T-helper 2 cell treated with Interferon-gamma antibody and Interleukin-4, amounts not matched to agents 5 μg/mL and 100 μg/mL, for 36 hours (primary cell): ENCODE data around the gene AIFM3.
"Not testable (repeated sequence)": the region's sequence is repeated elsewhere in the genome, so short reads cannot be mapped to it uniquely, and the experiment has no call there.

Experiments used
- DNase-seq: peaks from one replicate; pipeline ENCODE4 v3.0.0; 2021; ENCODE audit warnings: low spot score
- H3K27ac Mint-ChIP-seq: one replicate; pipeline ENCODE4 v1.8.0; 2021; ENCODE audit warnings: mild to moderate bottlenecking, mixed read lengths
- H3K27me3 Mint-ChIP-seq: one replicate; pipeline ENCODE4 v1.8.0; 2021; ENCODE audit warnings: low read depth, mixed read lengths
- H3K36me3 Mint-ChIP-seq: one replicate; pipeline ENCODE4 v1.8.0; 2021; ENCODE audit warnings: low read depth, mixed read lengths
- H3K4me1 Mint-ChIP-seq: one replicate; pipeline ENCODE4 v1.8.0; 2021; ENCODE audit warnings: low read depth, mixed read lengths
- H3K4me3 Mint-ChIP-seq: one replicate; pipeline ENCODE4 v1.8.0; 2022; ENCODE audit warnings: mild to moderate bottlenecking, moderate library complexity, mixed read lengths
- H3K9me3 Mint-ChIP-seq: one replicate; pipeline ENCODE4 v1.8.0; 2021; ENCODE audit warnings: mixed read lengths

Gene AIFM3

DNA sequence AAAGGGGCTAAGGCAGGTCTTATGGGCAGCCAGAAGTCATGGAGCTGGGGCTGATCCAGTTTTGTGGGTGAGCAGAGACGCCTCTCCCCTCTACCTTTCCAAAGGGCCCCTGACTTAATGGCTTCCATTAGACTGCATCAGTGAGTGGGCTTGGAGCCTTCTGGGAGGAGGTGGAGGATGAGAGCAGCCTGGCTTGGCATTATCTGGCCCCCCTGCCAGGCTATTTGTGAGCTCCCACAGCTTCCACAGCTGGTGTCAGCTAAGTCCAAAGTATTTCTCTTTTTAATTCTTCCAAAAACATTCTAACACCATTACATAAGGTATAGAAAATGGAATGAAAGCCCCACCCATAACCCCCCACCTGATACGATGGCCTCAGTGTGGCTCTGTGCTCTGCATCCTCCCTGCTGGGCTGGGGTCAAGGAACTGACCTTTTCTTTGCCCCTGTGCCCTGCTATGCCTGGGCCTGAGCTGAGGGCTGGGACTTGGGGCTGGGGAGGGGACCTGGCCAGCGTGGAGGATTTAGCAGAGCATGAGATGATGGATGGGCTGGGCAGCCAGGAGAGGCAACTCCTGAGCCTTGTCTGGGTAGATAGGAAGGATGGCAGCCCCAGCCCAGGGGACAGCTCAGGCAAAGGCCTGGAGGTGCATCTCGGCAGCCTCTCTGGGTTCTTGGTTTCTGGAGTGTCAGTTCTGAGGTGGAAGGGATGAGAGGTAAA lies 4.0 kb downstream of the AIFM3 start:
- peaks cover under 1% of the 10 kb centered on the region for H3K4me1 Mint-ChIP-seq
- no peaks in the 10 kb centered on the region for H3K9me3 Mint-ChIP-seq
- no peak overlapping the region for H3K4me3 Mint-ChIP-seq
- no peak overlapping the region for H3K27ac Mint-ChIP-seq
- peaks cover under 1% of the 10 kb centered on the region for H3K27me3 Mint-ChIP-seq
- H3K36me3 Mint-ChIP-seq, result no peaks in the 10 kb centered on the region
- DNase-seq, result no peak

DNA sequence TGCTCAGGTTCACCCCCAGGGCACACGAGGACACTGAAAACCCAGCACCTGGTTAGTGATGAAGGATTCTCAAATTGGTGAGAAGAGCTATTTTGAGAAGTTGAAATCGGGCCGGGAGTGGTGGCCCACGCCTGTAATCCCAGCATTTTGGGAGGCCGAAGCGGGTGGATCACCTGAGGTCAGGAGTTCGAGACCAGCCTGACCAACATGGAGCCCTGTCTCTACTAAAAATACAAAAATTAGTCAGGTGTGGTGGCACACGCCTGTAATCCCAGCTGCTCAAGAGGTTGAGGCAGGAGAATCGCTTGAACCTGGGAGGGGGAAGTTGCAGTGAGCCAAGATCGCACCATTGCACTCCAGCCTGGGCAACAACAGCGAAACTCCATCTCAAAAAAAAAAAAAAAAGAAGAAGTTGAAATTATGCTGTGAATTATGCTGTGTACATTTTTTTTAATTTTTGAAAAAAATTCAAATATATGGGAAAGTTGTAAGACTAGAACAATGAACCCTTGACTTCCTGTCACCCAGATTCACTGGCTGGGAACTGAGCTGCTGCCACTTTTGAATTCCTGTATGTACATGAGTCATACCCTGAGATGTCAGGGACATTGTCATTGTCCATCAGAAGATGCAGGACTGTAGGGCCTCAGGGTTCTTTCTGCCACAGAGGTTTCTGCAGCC lies 5.1 kb downstream of the AIFM3 start:
- H3K36me3 Mint-ChIP-seq, H3K27ac Mint-ChIP-seq, H3K9me3 Mint-ChIP-seq, H3K27me3 Mint-ChIP-seq, H3K4me1 Mint-ChIP-seq, DNase-seq, H3K4me3 Mint-ChIP-seq: not testable (repeated sequence)

DNA sequence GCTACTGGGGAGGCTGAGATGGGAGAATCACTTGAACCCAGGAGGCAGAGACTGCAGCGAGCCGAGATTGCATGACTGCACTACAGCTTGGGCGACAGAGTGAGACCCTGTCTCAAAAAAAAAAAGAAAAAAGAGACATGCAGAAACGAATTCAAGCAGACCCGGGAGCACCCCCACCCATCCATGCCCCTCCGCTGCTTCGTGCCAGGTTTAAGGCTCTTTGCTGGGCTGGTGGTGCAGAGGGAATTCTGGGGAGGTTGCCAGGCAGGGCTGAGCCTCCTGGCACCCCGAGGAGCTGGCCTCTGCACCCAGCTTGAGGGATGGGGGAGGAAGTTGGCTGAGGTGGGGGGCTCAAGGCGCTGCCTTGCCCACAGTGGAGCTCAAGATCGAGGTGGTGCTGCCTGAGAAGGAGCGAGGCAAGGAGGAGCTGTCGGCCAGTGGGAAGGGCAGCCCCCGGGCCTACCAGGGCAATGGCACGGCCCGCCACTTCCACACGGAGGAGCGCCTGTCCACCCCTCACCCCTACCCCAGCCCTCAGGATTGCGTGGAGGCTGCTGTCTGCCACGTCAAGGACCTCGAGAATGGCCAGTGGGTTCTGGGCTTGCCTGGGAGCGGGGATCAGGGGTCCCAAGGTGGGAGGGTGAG lies 6.0 kb downstream of the AIFM3 start:
- Mint-ChIP-seq H3K27me3 (no peaks in the 10 kb centered on the region), H3K4me1 (no peaks in the 10 kb centered on the region), H3K36me3 (no peaks in the 10 kb centered on the region), H3K27ac (no peak overlapping the region), H3K4me3 (no peak overlapping the region), H3K9me3 (no peaks in the 10 kb centered on the region)
- no peak for DNase-seq

DNA sequence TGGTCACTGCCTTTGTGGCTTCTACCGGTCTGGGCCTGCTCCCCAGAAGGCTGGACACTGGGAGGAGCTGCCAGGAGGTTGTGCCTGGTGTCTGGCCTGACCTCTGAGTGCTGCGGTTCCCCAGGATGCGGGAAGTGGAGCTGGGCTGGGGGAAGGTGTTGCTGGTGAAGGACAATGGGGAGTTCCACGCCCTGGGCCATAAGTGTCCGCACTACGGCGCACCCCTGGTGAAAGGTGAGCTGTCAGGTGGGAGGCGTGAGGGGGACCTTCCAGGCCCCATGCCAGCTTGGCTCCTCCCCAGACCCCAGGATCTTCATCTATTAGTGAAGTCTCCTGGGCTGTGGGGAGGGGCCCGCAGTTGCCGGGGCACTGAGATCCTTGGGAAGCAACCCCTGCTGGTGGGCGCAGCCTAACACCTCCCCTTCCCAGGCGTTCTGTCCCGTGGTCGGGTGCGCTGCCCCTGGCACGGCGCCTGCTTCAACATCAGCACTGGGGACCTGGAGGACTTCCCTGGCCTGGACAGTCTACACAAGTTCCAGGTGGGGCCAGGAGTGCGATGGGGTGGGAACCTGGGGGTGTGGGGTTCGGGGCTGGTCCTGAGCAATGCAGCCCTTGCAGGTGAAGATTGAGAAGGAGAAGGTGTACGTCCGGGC lies 6.7 kb downstream of the AIFM3 start:
- DNase-seq, result no peak
- H3K27ac Mint-ChIP-seq, result no peak overlapping the region
- no peaks in the 10 kb centered on the region for H3K36me3 Mint-ChIP-seq
- H3K4me1 Mint-ChIP-seq, result no peaks in the 10 kb centered on the region
- H3K9me3 Mint-ChIP-seq, result peaks cover 4% of the 10 kb centered on the region
- no peaks in the 10 kb centered on the region for H3K27me3 Mint-ChIP-seq
- H3K4me3 Mint-ChIP-seq, result no peak overlapping the region

DNA sequence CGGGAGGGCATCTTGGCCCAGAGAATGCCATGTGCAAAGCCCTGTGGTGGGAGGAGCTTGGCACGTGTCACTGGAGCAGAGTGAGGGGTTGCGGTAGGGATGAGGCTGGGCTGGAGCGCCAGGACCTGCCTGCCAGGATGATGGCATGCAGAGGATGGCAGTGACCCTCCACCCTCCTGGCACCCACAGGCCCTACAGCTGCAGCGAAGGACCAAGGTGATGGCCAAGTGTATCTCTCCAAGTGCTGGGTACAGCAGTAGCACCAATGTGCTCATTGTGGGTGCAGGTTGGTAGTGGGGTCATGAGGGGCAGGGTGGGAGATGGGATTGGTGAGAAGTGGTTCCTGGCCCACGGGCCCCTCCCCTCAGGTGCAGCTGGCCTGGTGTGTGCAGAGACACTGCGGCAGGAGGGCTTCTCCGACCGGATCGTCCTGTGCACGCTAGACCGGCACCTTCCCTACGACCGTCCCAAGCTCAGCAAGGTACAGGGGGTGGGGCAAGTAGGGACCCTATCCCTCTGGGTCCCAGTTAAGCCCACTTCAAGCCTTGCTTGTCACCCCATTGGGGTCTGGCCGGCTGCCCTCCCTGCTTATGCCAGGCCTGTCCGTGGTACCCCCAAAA lies 7.4 kb downstream of the AIFM3 start:
- no peak for DNase-seq
- H3K4me3 Mint-ChIP-seq, result no peak overlapping the region

DNA sequence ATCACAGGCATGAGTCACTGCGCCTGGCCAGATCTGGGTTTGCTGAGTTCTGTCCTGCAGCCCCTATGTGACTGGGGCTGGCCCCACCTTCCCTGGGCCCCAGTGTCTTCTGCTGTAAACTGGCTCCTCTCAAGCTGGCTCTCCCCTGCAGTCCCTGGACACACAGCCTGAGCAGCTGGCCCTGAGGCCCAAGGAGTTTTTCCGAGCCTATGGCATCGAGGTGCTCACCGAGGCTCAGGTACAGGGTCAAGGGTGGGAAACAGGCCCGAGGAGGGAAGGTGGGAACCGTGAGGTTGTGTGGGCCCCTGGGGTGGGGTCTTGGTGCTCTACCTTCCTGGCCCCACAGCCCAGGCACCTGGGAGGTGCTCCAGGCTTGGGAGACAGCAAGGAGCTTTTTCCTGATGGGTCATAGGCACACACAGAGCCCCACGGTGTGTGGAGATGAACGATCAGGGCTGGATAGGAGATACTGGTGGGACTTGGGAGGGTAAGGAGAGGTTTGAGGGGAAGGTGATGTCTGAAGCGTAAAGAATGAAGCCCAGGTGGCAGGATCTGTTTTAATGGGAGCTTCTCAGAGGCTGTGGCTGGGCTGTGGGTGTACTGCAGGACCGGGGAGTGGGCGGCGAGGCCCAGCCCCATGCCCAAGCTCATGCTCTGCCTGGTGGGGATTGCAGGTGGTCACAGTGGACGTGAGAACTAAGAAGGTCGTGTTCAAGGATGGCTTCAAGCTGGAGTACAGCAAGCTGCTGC lies 8.7 kb downstream of the AIFM3 start:
- Mint-ChIP-seq H3K4me1 (peaks cover 9% of the 10 kb centered on the region), H3K36me3 (no peaks in the 10 kb centered on the region), H3K27ac (no peak overlapping the region), H3K9me3 (peaks cover 8% of the 10 kb centered on the region), H3K4me3 (no peak overlapping the region), H3K27me3 (no peaks in the 10 kb centered on the region)
- no peak for DNase-seq

More for the DNA sequence above, 7.4 kb downstream of the AIFM3 start:
- no peaks in the 10 kb centered on the region for H3K27me3 Mint-ChIP-seq
- H3K36me3 Mint-ChIP-seq, result no peaks in the 10 kb centered on the region
- peaks cover 8% of the 10 kb centered on the region for H3K9me3 Mint-ChIP-seq
- H3K27ac Mint-ChIP-seq, result no peak overlapping the region
- peaks cover 5% of the 10 kb centered on the region for H3K4me1 Mint-ChIP-seq

DNA sequence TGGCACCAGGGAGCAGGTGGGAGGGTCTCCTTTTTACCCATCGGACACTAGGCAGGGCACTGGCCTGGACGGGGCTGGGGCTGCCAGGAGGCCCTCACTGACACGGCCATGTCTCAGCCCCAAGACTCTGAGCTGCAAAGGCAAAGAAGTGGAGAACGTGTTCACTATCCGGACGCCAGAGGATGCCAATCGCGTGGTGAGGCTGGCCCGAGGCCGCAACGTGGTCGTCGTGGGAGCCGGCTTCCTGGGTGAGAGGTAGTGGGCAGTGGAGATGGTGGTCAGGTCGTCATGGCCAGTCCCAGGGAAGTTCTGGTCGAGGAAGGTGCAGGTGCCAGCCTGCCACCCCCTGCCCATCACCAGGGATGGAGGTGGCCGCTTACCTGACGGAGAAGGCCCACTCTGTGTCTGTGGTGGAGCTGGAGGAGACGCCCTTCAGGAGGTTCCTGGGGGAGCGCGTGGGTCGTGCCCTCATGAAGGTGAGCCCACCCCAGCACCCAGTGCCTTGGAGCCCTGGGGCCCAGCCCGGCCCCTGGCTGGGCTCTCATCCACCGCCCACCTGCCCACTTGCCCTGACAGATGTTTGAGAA lies 9.3 kb downstream of the AIFM3 start:
- Mint-ChIP-seq H3K4me1 (peaks cover 13% of the 10 kb centered on the region), H3K9me3 (peaks cover 8% of the 10 kb centered on the region), H3K36me3 (no peaks in the 10 kb centered on the region), H3K4me3 (no peak overlapping the region), H3K27me3 (no peaks in the 10 kb centered on the region), H3K27ac (no peak overlapping the region)
- no peak for DNase-seq

DNA sequence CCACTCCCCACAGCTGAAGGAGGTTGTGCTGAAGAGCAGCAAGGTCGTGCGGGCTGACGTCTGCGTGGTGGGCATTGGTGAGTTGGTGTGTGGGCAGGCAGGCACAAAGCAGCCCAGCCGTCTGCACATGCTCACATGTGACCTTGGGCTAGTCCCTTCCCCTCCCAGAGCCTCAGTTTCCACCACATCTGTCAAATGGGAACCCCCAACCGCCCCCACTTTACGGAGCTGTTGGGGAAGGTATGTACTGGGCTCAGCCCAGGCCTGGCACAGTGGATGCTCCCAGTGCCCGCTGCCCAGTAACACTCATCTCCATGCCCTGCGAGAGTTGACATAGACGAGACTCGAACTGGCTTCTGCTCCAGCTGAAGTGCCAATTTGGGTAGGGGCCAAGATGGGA lies 10.0 kb downstream of the AIFM3 start:
- Mint-ChIP-seq H3K36me3 (no peaks in the 10 kb centered on the region), H3K4me3 (no peak overlapping the region), H3K4me1 (peaks cover 15% of the 10 kb centered on the region), H3K27ac (no peak overlapping the region), H3K9me3 (peaks cover 8% of the 10 kb centered on the region), H3K27me3 (no peaks in the 10 kb centered on the region)
- DNase-seq, result no peak

DNA sequence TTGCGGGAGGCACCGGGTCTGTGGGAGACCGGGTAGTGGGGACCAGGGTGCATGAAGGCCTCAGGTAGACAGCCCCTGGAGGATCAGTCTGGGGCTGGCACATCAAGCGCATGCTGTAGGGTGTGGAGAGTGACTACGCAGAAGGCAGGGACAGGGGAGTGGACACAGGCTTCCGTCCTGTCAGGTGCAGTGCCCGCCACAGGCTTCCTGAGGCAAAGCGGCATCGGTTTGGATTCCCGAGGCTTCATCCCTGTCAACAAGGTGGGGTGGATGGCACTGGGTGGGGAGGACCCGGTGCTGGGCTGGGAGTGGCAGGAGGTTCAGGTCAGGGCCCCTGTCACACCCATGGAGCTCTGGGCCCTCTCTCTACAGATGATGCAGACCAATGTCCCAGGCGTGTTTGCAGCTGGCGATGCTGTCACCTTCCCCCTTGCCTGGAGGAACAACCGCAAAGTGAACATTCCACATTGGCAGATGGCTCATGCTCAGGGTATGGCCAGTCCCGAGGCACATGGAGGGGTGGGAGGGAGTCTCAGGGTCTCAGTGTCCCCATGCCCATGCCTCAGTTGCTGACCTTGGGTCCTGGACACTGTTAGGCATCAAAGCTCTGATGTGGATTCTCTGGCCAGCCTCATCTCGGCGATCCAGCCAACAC lies 10.6 kb downstream of the AIFM3 start:
- H3K36me3 Mint-ChIP-seq, result no peaks in the 10 kb centered on the region
- H3K4me1 Mint-ChIP-seq, result peaks cover 17% of the 10 kb centered on the region
- no peaks in the 10 kb centered on the region for H3K27me3 Mint-ChIP-seq
- H3K27ac Mint-ChIP-seq, result no peak overlapping the region
- DNase-seq, result no peak
- H3K9me3 Mint-ChIP-seq, result peaks cover 8% of the 10 kb centered on the region
- H3K4me3 Mint-ChIP-seq, result no peak overlapping the region

DNA sequence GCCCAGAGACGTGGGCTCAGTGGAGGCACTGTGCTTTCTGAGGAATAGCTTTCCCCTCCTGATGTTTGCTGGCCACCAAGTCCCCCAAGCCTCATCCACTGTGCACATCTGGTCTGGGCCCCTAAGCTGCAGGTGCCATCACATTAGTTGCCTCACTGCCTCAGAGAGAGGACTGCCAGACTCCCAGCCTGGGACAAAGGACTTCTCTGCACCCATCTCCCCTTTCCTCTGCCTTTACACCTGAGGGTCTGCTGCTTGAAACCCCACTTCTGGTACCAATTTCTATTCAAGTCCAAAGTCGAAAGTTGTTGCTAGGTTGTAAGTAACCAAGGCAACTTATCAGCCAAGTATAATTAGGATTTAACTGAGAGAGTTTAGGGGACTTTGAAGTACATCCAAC lies 11.4 kb downstream of the AIFM3 start:
- DNase-seq, result no peak
- Mint-ChIP-seq H3K4me3 (no peak overlapping the region), H3K36me3 (no peaks in the 10 kb centered on the region), H3K9me3 (peaks cover 8% of the 10 kb centered on the region), H3K27me3 (no peaks in the 10 kb centered on the region), H3K4me1 (peaks cover 22% of the 10 kb centered on the region), H3K27ac (no peak overlapping the region)

DNA sequence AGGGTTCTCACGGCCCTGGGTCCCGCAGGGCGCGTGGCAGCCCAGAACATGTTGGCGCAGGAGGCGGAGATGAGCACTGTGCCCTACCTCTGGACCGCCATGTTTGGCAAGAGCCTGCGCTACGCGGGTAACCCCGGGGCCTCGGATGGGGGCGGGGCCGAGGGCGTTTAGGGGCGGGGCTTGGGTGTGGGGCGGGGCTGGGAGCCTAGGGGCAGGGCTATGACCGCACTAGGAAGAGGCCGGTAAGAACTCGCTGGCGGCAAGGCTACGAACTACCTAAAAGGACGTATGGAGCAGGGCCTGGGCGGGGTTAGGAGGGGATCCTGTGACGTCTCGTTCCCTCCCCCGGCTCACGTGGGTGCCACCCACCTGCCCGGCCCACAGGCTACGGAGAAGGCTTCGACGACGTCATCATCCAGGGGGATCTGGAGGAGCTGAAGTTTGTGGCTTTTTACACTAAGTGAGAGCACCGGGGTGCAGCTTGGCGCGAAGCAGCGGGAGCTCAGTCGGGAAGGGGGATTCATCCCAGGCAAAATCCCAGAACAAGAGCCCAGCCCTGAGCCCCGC lies 12.3 kb downstream of the AIFM3 start:
- peak overlapping the region; percentile 70 for H3K27ac Mint-ChIP-seq
- peak overlapping the region; percentile 72 for H3K4me3 Mint-ChIP-seq
- DNase-seq, result peak; percentile 51
- no peaks in the 10 kb centered on the region for H3K27me3 Mint-ChIP-seq
- peaks cover 8% of the 10 kb centered on the region for H3K9me3 Mint-ChIP-seq
- peaks cover 27% of the 10 kb centered on the region for H3K4me1 Mint-ChIP-seq
- peaks cover 5% of the 10 kb centered on the region for H3K36me3 Mint-ChIP-seq

DNA sequence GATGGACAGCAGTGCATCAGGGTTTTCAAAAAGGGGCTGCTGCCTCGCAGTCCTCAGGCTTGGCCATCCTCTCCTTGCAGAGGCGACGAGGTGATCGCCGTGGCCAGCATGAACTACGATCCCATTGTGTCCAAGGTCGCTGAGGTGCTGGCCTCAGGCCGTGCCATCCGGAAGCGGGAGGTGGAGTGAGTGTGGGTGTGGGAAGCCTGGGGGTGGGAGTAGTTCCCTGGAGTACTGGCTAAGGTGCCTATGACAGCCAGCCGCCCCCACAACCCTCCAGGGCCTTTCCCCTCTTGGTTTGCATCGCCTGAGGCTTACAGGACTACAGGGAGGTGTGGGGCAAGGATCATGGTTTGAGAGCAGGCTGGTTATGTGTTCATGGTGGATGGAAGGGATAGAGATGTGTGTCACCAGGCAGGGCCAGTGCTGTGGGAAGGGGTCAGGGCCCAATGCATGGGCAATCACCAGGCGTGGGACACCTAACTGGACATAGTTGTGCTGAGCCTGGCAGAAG lies 12.9 kb downstream of the AIFM3 start:
- peaks cover 27% of the 10 kb centered on the region for H3K4me1 Mint-ChIP-seq
- H3K4me3 Mint-ChIP-seq, result no peak overlapping the region

More for the DNA sequence above, 12.9 kb downstream of the AIFM3 start:
- Mint-ChIP-seq H3K36me3 (peaks cover 5% of the 10 kb centered on the region), H3K9me3 (peaks cover 8% of the 10 kb centered on the region), H3K27me3 (no peaks in the 10 kb centered on the region), H3K27ac (peak overlapping the region; percentile 22)
- no peak for DNase-seq
